ENCODE results near the gene COG2.

DNA sequence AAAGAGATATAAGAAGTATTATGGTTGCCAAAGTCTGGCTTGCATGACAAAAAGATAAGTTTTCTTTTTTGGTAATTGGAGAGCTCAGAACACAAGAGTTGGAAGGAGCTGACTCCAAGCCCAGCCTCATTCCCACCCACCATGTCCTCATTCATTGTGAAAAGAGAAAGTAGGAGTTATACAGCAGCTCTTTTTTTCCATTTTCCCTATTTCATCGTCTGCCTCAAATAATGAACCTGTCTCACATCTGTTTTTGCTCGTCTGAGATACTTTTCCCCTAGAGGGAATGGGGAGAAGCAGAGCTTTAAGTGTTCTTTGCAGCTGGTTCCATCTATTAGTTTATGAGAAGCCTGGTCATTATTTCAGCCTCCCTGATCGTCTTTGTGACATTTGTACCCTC, 36.9 kb downstream of the COG2 start:
- TF ChIP-seq, protein P1, sequence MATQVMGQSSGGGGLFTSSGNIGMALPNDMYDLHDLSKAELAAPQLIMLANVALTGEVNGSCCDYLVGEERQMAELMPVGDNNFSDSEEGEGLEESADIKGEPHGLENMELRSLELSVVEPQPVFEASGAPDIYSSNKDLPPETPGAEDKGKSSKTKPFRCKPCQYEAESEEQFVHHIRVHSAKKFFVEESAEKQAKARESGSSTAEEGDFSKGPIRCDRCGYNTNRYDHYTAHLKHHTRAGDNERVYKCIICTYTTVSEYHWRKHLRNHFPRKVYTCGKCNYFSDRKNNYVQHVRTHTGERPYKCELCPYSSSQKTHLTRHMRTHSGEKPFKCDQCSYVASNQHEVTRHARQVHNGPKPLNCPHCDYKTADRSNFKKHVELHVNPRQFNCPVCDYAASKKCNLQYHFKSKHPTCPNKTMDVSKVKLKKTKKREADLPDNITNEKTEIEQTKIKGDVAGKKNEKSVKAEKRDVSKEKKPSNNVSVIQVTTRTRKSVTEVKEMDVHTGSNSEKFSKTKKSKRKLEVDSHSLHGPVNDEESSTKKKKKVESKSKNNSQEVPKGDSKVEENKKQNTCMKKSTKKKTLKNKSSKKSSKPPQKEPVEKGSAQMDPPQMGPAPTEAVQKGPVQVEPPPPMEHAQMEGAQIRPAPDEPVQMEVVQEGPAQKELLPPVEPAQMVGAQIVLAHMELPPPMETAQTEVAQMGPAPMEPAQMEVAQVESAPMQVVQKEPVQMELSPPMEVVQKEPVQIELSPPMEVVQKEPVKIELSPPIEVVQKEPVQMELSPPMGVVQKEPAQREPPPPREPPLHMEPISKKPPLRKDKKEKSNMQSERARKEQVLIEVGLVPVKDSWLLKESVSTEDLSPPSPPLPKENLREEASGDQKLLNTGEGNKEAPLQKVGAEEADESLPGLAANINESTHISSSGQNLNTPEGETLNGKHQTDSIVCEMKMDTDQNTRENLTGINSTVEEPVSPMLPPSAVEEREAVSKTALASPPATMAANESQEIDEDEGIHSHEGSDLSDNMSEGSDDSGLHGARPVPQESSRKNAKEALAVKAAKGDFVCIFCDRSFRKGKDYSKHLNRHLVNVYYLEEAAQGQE (IDR thresholded peaks at IDR 0.05; ENCODE audit: insufficient read depth in 1 of 2, low read depth in 2 of 2, low read length in 2 of 2): no peak
- no peak for TF ChIP-seq POLR2AphosphoS5 (IDR thresholded peaks at IDR 0.05; ENCODE audit: low read depth, low read length)
